Adipocyte (in vitro differentiated cells): Measurements from ENCODE around the gene MYO1A.

Source experiments
- DNase-seq: peaks from one replicate; pipeline ENCODE4 v3.0.0-alpha.2; 2015; ENCODE audit warnings: low read depth
- H3K27me3 ChIP-seq: replicated peaks from 2 replicates; pipeline ENCODE4 v1.7.0; 2013; ENCODE audit warnings: mild to moderate bottlenecking, low read length, moderate library complexity; ENCODE audit not compliant: control insufficient read depth, insufficient read depth
- H3K36me3 ChIP-seq: 2 replicates; pipeline ENCODE4 v1.7.0; 2013; ENCODE audit warnings: low read length, mild to moderate bottlenecking, moderate library complexity; ENCODE audit not compliant: control insufficient read depth, insufficient read depth, severe bottlenecking
- H3K4me1 ChIP-seq: 2 replicates; pipeline ENCODE4 v1.7.0; 2013; ENCODE audit warnings: mild to moderate bottlenecking, low read length, moderate library complexity; ENCODE audit not compliant: control insufficient read depth, insufficient read depth
- H3K4me3 ChIP-seq: 2 replicates; pipeline ENCODE4 v1.7.0; 2013; ENCODE audit warnings: mild to moderate bottlenecking, low read length, moderate library complexity
- H3K9ac ChIP-seq: 2 replicates; pipeline ENCODE4 v1.7.0; 2013; ENCODE audit warnings: mild to moderate bottlenecking, low read length, moderate library complexity
- H3K9me3 ChIP-seq: 2 replicates; pipeline ENCODE4 v1.7.0; 2013; ENCODE audit warnings: mild to moderate bottlenecking, low read length, moderate library complexity; ENCODE audit not compliant: control insufficient read depth

MYO1A gene

GRCh38 chr12:56996793-56997545, 53.0 kb downstream of the MYO1A start:
- H3K27me3 ChIP-seq = no peaks in the 10 kb centered on the region
- no peaks in the 10 kb centered on the region for H3K4me1 ChIP-seq
- no peaks in the 10 kb centered on the region for H3K36me3 ChIP-seq
- no peaks in the 10 kb centered on the region for H3K9me3 ChIP-seq
- H3K9ac ChIP-seq = no peak overlapping the region
- no peak overlapping the region for H3K4me3 ChIP-seq
- no peak for DNase-seq

- Histone ChIP-seq H3K4me1 (peaks cover 9% of the 10 kb centered on the region), H3K9ac (no peak overlapping the region), H3K36me3 (no peaks in the 10 kb centered on the region), H3K4me3 (no peak overlapping the region), H3K27me3 (no peaks in the 10 kb centered on the region), H3K9me3 (no peaks in the 10 kb centered on the region)
- no peak for DNase-seq
These were observed 53.9 kb downstream of the MYO1A start for GRCh38 chr12:56995930-56996496.

- Histone ChIP-seq H3K4me3 (no peak overlapping the region), H3K9ac (no peak overlapping the region), H3K27me3 (no peaks in the 10 kb centered on the region), H3K9me3 (no peaks in the 10 kb centered on the region), H3K4me1 (peaks cover 12% of the 10 kb centered on the region), H3K36me3 (no peaks in the 10 kb centered on the region)
- DNase-seq = no peak
These were observed 54.6 kb downstream of the MYO1A start for GRCh38 chr12:56995201-56995929.

GRCh38 chr12:56994231-56994746, 55.6 kb downstream of the MYO1A start:
- Histone ChIP-seq H3K36me3 (no peaks in the 10 kb centered on the region), H3K9me3 (no peaks in the 10 kb centered on the region), H3K9ac (no peak overlapping the region), H3K4me1 (peaks cover 12% of the 10 kb centered on the region), H3K27me3 (no peaks in the 10 kb centered on the region), H3K4me3 (no peak overlapping the region)
- DNase-seq = no peak

- Histone ChIP-seq H3K9me3 (no peaks in the 10 kb centered on the region), H3K36me3 (no peaks in the 10 kb centered on the region), H3K27me3 (no peaks in the 10 kb centered on the region), H3K4me3 (no peak overlapping the region), H3K9ac (no peak overlapping the region), H3K4me1 (peaks cover 14% of the 10 kb centered on the region)
- DNase-seq = no peak
These were observed 56.6 kb downstream of the MYO1A start for GRCh38 chr12:56993346-56993745.

GRCh38 chr12:56991319-56992246, 58.3 kb downstream of the MYO1A start:
- Histone ChIP-seq H3K27me3 (no peaks in the 10 kb centered on the region), H3K9ac (peak overlapping the region; percentile 46), H3K4me3 (no peak overlapping the region), H3K4me1 (peaks cover 15% of the 10 kb centered on the region), H3K36me3 (no peaks in the 10 kb centered on the region), H3K9me3 (no peaks in the 10 kb centered on the region)
- DNase-seq = no peak

GRCh38 chr12:56990648-56991318, 59.1 kb downstream of the MYO1A start:
- H3K27me3 ChIP-seq = no peaks in the 10 kb centered on the region
- no peaks in the 10 kb centered on the region for H3K36me3 ChIP-seq
- peaks cover 15% of the 10 kb centered on the region for H3K4me1 ChIP-seq
- peak overlapping the region; percentile 46 for H3K9ac ChIP-seq
- no peaks in the 10 kb centered on the region for H3K9me3 ChIP-seq
- H3K4me3 ChIP-seq = no peak overlapping the region
- no peak for DNase-seq

GRCh38 chr12:56989861-56990610, 59.9 kb downstream of the MYO1A start:
- no peaks in the 10 kb centered on the region for H3K9me3 ChIP-seq
- no peak for DNase-seq
- peaks cover 15% of the 10 kb centered on the region for H3K4me1 ChIP-seq
- no peak overlapping the region for H3K4me3 ChIP-seq
- no peaks in the 10 kb centered on the region for H3K36me3 ChIP-seq
- H3K9ac ChIP-seq = no peak overlapping the region
- no peaks in the 10 kb centered on the region for H3K27me3 ChIP-seq

- H3K27me3 ChIP-seq = peaks cover 8% of the 10 kb centered on the region
- no peak for DNase-seq
These were observed 61.7 kb downstream of the MYO1A start for GRCh38 chr12:56988207-56988739.

More at GRCh38 chr12:56988207-56988739, 61.7 kb downstream of the MYO1A start:
- Histone ChIP-seq H3K9ac (no peak overlapping the region), H3K36me3 (no peaks in the 10 kb centered on the region), H3K9me3 (no peaks in the 10 kb centered on the region), H3K4me3 (no peak overlapping the region), H3K4me1 (peaks cover 15% of the 10 kb centered on the region)
